Gastroesophageal sphincter (tissue), 3 donors: Measurements from ENCODE around the gene RERE.

ENCODE experiments used
- POLR2A ChIP-seq, 2 donors: fragments of 450-650 bp; IDR thresholded peaks; one replicate each; pipeline ENCODE4 v1.6.1; 2017; ENCODE audit warnings: antibody characterized with exemption in 2 of 2, mild to moderate bottlenecking in 2 of 2, moderate library complexity in 1 of 2
- POLR2AphosphoS5 ChIP-seq: sonication (generic); formaldehyde crosslinking; IDR thresholded peaks from one replicate; pipeline ENCODE4 v1.6.1; 2017; ENCODE audit warnings: antibody characterized with exemption
- TF ChIP-seq, protein P1 (sequence below), 4 experiments: fragments of 200-600 bp in 2 of 4; fragments of 450-650 bp in 2 of 4; sonication (generic) in 1 of 4; IDR thresholded peaks; one replicate each; pipeline ENCODE4 v1.5.1; 2017 to 2019; ENCODE audit warnings: antibody characterized with exemption in 4 of 4, mild to moderate bottlenecking in 2 of 4, moderate library complexity in 2 of 4

DNA sequence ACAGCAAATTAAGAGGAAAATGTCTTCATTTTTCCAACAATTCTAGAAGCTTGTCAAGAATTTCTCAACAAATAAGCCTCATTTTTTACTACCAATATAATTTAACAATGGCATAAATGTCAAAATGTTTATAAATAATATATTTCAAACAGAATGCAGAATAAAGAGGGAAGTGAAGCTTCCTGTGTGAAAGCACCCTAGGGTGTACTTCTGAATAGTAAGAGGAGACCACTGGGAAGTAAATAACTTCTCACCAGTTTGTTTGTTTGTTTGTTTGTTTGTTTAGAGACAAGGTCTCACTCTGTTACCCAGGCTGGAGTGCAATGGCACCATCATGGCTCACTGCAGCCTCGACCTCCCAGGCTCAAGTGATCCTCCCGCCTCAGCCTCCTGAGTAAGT lies 255.2 kb downstream of the RERE start:
- TF ChIP-seq, protein P1, sequence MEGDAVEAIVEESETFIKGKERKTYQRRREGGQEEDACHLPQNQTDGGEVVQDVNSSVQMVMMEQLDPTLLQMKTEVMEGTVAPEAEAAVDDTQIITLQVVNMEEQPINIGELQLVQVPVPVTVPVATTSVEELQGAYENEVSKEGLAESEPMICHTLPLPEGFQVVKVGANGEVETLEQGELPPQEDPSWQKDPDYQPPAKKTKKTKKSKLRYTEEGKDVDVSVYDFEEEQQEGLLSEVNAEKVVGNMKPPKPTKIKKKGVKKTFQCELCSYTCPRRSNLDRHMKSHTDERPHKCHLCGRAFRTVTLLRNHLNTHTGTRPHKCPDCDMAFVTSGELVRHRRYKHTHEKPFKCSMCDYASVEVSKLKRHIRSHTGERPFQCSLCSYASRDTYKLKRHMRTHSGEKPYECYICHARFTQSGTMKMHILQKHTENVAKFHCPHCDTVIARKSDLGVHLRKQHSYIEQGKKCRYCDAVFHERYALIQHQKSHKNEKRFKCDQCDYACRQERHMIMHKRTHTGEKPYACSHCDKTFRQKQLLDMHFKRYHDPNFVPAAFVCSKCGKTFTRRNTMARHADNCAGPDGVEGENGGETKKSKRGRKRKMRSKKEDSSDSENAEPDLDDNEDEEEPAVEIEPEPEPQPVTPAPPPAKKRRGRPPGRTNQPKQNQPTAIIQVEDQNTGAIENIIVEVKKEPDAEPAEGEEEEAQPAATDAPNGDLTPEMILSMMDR (IDR thresholded peaks at IDR 0.05) = no peak
- no peak for TF ChIP-seq POLR2A (IDR thresholded peaks at IDR 0.05)
- no peak for TF ChIP-seq POLR2AphosphoS5
